ENCODE results near the gene NTMT1.

NTMT1 gene

DNA sequence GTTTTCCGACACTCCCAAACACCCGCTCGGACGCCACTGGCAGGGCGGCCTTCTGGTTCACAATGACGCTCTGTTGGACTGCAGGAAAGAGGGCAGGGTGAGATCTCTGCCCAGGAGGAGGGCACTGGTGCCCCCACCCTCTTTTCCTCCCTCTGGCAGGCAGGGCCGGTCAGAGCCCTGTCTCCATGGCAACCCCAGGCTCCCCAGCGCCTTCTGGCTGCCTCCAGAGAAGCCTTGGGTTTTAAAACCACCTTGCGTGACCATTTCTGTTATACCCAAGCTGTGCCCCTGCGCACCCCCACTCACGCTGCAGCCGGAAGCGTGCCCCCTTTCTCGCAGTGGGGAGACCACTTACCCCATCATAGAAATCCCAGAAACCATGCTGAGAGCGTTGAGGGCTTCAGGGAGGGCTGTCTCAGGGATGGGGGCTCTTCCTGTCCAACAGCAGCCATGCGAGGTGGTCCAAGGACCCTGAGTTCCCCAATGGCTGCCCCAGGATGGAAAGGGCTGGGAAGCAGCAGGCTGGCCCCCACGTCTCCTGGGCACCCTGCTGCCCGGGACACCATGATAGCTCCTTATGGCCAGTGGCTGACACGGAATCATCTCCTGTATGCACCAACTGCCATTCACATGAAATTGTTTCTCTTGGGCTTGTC lies 12.3 kb upstream of the NTMT1 start:
- Histone ChIP-seq H3K27me3 (no peaks in the 10 kb centered on the region), H3K9me3 (no peaks in the 10 kb centered on the region), H3K9ac (peak overlapping the region; percentile 65), H3K4me1 (peaks cover 70% of the 10 kb centered on the region), H3K27ac (peak overlapping the region; percentile 74), H4K20me1 (no peaks in the 10 kb centered on the region), H3K4me2 (peak overlapping the region; percentile 100), H3K36me3 (no peaks in the 10 kb centered on the region), H3K4me3 (peak overlapping the region; percentile 53)
- no peak for TF ChIP-seq Cebpa-rat (IDR thresholded peaks at IDR 0.05)

GRCh38 chr9:129614932-129615331 lies 11.0 kb upstream of the NTMT1 start:
- Histone ChIP-seq H3K27me3 (peaks cover 11% of the 10 kb centered on the region; the same call in 1 of the 2 replicates), H3K9ac (no peak overlapping the region), H3K27ac (no peak overlapping the region), H3K36me3 (no peaks in the 10 kb centered on the region), H3K4me2 (peak overlapping the region; percentile 100), H3K9me3 (no peaks in the 10 kb centered on the region), H4K20me1 (no peaks in the 10 kb centered on the region), H3K4me1 (peaks cover 61% of the 10 kb centered on the region), H3K4me3 (no peak overlapping the region)
- no peak for TF ChIP-seq Cebpa-rat (IDR thresholded peaks at IDR 0.05)

DNA sequence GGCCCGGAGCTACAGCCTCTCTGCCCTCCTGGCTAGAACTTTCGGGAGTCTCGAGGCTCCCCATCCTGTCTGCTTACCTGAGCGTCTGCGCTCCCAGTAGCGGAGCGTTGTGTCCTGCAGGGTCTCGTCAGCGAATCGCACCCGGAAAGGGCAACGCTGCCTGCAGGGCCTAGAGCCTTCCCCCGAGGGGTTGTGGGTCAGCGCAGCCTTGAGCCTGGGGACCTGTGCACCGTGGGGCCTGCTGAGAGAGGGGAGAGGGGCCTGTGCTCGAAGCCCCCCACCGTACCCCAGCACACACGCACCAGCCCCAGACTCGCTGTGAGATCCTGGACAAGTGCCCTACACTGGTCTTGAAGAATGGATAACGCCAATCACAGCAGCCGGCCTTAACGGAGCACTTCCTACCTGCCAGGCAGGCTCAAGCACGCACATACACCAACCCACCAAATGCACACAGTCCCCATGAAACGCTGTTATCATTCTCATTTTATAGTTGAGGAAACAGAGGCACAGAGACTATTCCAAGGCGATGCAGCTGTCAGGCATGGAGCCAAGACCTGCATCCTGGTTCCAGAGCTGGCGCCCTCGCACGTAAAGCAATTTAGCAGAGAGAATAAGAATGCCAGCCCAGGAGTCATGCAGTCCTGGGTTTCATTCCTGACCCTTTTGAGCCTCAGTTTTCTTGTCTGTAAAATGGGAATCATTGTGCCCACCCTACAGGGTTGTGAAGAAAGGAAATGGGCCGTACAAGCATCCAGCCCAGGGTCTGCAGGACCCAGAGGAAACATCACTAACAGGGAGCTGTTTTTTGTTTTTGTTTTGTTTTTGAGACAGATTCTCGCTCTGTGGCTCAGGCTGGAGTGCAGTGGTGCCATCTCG lies 10.3 kb upstream of the NTMT1 start:
- no peak for TF ChIP-seq Cebpa-rat (IDR thresholded peaks at IDR 0.05)
- Histone ChIP-seq H3K4me3 (no peak overlapping the region), H3K27ac (no peak overlapping the region), H3K9me3 (no peaks in the 10 kb centered on the region), H4K20me1 (no peaks in the 10 kb centered on the region), H3K4me1 (peaks cover 67% of the 10 kb centered on the region), H3K27me3 (peaks cover 18% of the 10 kb centered on the region), H3K9ac (no peak overlapping the region), H3K4me2 (peak overlapping the region; percentile 100; the same call in 1 of the 2 replicates), H3K36me3 (no peaks in the 10 kb centered on the region)

- no peak overlapping the region for H3K9ac ChIP-seq
- no peaks in the 10 kb centered on the region for H3K9me3 ChIP-seq
- TF ChIP-seq Cebpa-rat (IDR thresholded peaks at IDR 0.05), result no peak
- no peak overlapping the region for H3K27ac ChIP-seq
- H3K36me3 ChIP-seq, result no peaks in the 10 kb centered on the region
- H3K4me1 ChIP-seq, result peaks cover 59% of the 10 kb centered on the region
- H4K20me1 ChIP-seq, result no peaks in the 10 kb centered on the region
- peaks cover 32% of the 10 kb centered on the region for H3K27me3 ChIP-seq
- no peak overlapping the region for H3K4me2 ChIP-seq
- H3K4me3 ChIP-seq, result no peak overlapping the region
Observed at GRCh38 chr9:129617167-129617566, 8.8 kb upstream of the NTMT1 start.

GRCh38 chr9:129619787-129620668 lies 5.9 kb upstream of the NTMT1 start:
- TF ChIP-seq Cebpa-rat (IDR thresholded peaks at IDR 0.05), result no peak
- H4K20me1 ChIP-seq, result no peaks in the 10 kb centered on the region
- H3K4me3 ChIP-seq, result peak overlapping the region; percentile 68
- no peaks in the 10 kb centered on the region for H3K9me3 ChIP-seq
- H3K9ac ChIP-seq, result peak overlapping the region; percentile 77
- peak overlapping the region; percentile 68 for H3K27ac ChIP-seq
- peak overlapping the region; percentile 96 for H3K4me2 ChIP-seq
- peaks cover 32% of the 10 kb centered on the region for H3K27me3 ChIP-seq
- no peaks in the 10 kb centered on the region for H3K36me3 ChIP-seq
- peaks cover 50% of the 10 kb centered on the region for H3K4me1 ChIP-seq

DNA sequence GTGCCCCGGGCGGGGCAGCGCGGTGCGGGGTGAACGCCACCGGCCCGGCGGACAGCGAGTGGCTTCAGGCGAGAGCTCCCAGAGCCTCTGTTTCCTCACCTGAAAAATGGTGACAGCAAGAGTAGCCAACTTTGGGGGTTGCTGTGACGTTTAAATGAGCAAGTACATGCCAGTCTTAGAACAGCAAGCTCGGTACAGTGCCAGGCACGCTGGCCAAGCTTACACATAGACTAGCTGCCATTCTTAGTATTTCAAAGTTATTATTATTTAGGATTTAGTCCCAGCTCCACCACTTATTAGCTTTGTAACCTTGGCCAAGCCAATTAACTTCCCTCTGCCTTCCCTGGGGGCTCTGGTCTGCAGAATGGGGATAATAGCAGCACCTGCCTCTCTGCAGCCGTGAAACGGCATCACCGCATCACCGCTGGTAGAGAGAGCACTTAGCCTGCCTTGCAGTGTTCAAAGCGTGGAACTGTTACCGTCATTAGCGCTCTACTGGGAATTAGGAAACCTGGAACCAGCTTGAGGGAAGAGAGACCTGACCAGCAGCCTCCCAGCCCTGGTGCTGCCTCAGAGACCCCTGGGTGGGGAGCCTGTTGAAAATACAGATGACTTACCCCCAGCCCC lies 5.2 kb upstream of the NTMT1 start, which contains the start of gene C9orf50:
Gene C9orf50 (minus strand): TSS at position 433 of the 627 bp plus-strand sequence. CDS start 527 bp downstream, outside the sequence.
- peak within 1 kb of the TSS; percentile 96 for H3K4me2 ChIP-seq
- no peaks in the 10 kb centered on the region for H4K20me1 ChIP-seq
- H3K9ac ChIP-seq, result peak within 1 kb of the TSS; percentile 77
- H3K36me3 ChIP-seq, result no peaks in the 10 kb centered on the region
- peak within 1 kb of the TSS; percentile 68 for H3K4me3 ChIP-seq
- no peak for TF ChIP-seq Cebpa-rat (IDR thresholded peaks at IDR 0.05)
- peak within 1 kb of the TSS; percentile 68 for H3K27ac ChIP-seq
- H3K27me3 ChIP-seq, result peaks cover 32% of the 10 kb centered on the region
- peaks cover 50% of the 10 kb centered on the region for H3K4me1 ChIP-seq
- H3K9me3 ChIP-seq, result no peaks in the 10 kb centered on the region

DNA sequence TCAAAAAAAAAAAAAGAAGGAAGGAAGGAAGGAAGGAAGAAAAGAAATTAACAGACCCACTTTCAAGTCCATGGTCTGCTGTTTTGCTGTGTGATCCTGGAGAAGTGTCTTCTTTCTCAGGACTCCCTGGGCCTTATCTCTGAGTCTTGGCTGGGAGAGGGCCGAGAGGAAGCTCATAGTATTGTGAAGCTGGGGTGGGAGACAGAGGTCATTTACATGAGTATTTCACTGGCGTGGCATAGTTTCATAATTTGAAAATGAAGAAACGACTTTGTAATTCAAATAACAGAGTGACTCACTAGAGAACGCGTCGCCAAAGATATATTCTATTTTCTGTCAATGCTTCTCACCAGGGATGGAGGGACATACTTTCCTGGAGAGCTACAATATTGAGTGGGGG lies 2.6 kb upstream of the NTMT1 start:
- Histone ChIP-seq H3K4me2 (peak overlapping the region; percentile 11; the same call in 1 of the 2 replicates), H3K4me3 (no peak overlapping the region), H3K9ac (no peak overlapping the region), H4K20me1 (peaks cover 22% of the 10 kb centered on the region), H3K9me3 (no peaks in the 10 kb centered on the region), H3K27me3 (peaks cover 32% of the 10 kb centered on the region), H3K36me3 (peaks cover 6% of the 10 kb centered on the region), H3K27ac (no peak overlapping the region), H3K4me1 (peaks cover 63% of the 10 kb centered on the region)
- no peak for TF ChIP-seq Cebpa-rat (IDR thresholded peaks at IDR 0.05)

GRCh38 chr9:129624168-129624759 lies 1.7 kb upstream of the NTMT1 start:
- H3K9ac ChIP-seq, result peak overlapping the region; percentile 91; the same call in 1 of the 2 replicates
- no peaks in the 10 kb centered on the region for H3K9me3 ChIP-seq
- no peak for TF ChIP-seq Cebpa-rat (IDR thresholded peaks at IDR 0.05)

More at GRCh38 chr9:129624168-129624759, 1.7 kb upstream of the NTMT1 start:
- H3K4me2 ChIP-seq, result peak overlapping the region; percentile 96
- peak overlapping the region; percentile 97 for H3K27ac ChIP-seq
- H3K4me1 ChIP-seq, result peaks cover 72% of the 10 kb centered on the region
- H4K20me1 ChIP-seq, result peaks cover 31% of the 10 kb centered on the region
- no peak overlapping the region for H3K4me3 ChIP-seq
- H3K36me3 ChIP-seq, result peaks cover 15% of the 10 kb centered on the region
- peaks cover 28% of the 10 kb centered on the region for H3K27me3 ChIP-seq
